Thyroid gland (tissue), 4 donors: Measurements from ENCODE around the gene ANKRD63.

ENCODE experiments used
- POLR2A ChIP-seq, 2 donors: fragments of 450-650 bp; IDR thresholded peaks; one replicate each; pipeline ENCODE4 v1.6.1; 2017; ENCODE audit warnings: antibody characterized with exemption in 2 of 2, mild to moderate bottlenecking in 2 of 2, moderate library complexity in 1 of 2
- TF ChIP-seq, protein P1 (sequence below), 6 experiments: fragments of 200-600 bp in 3 of 6; fragments of 450-650 bp in 3 of 6; sonication (generic) in 3 of 6; IDR thresholded peaks; one replicate each; pipeline ENCODE4 v1.5.1; 2016 to 2019; ENCODE audit warnings: antibody characterized with exemption in 6 of 6, mild to moderate bottlenecking in 2 of 6, inconsistent platforms in 1 of 6, moderate library complexity in 1 of 6

DNA sequence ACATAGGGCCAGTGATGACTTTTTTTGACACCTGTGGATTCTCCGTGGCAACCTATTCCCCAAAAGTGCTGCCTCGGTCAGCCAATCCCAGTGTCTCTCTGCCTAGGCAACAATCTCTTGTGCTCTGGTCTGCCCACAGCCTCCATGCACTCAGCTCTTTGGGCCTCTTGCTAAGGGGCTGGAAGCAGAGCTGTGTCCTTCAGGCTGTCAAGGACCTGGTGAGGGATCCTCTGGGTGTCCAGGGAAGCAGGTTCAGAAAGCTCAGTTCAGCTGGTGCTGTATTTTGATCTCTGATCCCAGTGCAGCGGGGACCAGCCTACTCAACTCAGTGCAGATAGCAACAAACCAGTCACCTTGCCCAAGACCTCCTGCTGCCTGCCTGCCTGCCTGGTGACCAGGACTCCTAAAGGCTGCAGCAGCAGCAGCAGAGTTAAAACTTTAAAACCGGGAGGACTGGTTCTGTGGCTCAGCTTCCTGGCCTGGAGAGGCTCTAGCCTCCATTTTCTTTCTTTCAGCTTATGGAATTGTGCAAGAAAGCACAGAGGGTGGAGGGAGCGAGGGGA is 37.8 kb downstream of the ANKRD63 start:
- TF ChIP-seq, protein P1, sequence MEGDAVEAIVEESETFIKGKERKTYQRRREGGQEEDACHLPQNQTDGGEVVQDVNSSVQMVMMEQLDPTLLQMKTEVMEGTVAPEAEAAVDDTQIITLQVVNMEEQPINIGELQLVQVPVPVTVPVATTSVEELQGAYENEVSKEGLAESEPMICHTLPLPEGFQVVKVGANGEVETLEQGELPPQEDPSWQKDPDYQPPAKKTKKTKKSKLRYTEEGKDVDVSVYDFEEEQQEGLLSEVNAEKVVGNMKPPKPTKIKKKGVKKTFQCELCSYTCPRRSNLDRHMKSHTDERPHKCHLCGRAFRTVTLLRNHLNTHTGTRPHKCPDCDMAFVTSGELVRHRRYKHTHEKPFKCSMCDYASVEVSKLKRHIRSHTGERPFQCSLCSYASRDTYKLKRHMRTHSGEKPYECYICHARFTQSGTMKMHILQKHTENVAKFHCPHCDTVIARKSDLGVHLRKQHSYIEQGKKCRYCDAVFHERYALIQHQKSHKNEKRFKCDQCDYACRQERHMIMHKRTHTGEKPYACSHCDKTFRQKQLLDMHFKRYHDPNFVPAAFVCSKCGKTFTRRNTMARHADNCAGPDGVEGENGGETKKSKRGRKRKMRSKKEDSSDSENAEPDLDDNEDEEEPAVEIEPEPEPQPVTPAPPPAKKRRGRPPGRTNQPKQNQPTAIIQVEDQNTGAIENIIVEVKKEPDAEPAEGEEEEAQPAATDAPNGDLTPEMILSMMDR (IDR thresholded peaks at IDR 0.05): no peak
- TF ChIP-seq POLR2A (IDR thresholded peaks at IDR 0.05): no peak
